SU-DHL-6 (cell line): Measurements from ENCODE around the gene GPR176.

Source experiments
- H2AFZ ChIP-seq: fragments of 200-600 bp; sonication (generic); 2 replicates; pipeline ENCODE4 v1.6.1; 2014; ENCODE audit warnings: low read depth, mild to moderate bottlenecking, moderate library complexity, mixed read lengths, antibody characterized with exemption, low read length; ENCODE audit not compliant: severe bottlenecking
- H3F3A ChIP-seq: fragments of 200-600 bp; shearing (Covaris generic); 2 replicates; pipeline ENCODE4 v1.6.0; 2016; ENCODE audit warnings: antibody characterized with exemption, mild to moderate bottlenecking; ENCODE audit not compliant: insufficient read depth
- H3K27ac ChIP-seq: fragments of 200-600 bp; sonication (generic); 2 replicates; pipeline ENCODE4 v1.5.1; 2016; ENCODE audit warnings: low read depth, mild to moderate bottlenecking, low read length, moderate library complexity, mixed read lengths
- H3K27me3 ChIP-seq: fragments of 200-600 bp; sonication (generic), shearing (Covaris generic); 2 replicates; pipeline ENCODE4 v1.6.0; 2014; ENCODE audit warnings: mild to moderate bottlenecking, low read length
- H3K36me3 ChIP-seq: fragments of 200-600 bp; sonication (generic); 2 replicates; pipeline ENCODE4 v1.6.1; 2014; ENCODE audit warnings: mild to moderate bottlenecking, low read length, mixed read lengths
- H3K4me2 ChIP-seq: fragments of 300-600, 200-600 bp; shearing (Covaris generic), sonication (generic); 2 replicates; pipeline ENCODE4 v1.6.0; 2014; ENCODE audit warnings: low read length, low read depth, mild to moderate bottlenecking; ENCODE audit not compliant: poor library complexity, severe bottlenecking
- H3K4me3 ChIP-seq: fragments of 200-600 bp; sonication (generic); 2 replicates; pipeline ENCODE4 v1.5.1; 2014; ENCODE audit warnings: antibody characterized with exemption, low read length, mild to moderate bottlenecking, mixed read lengths; ENCODE audit not compliant: insufficient read depth, poor library complexity, severe bottlenecking
- H3K79me2 ChIP-seq: fragments of 200-600 bp; sonication (generic); 2 replicates; pipeline ENCODE4 v1.6.1; 2014; ENCODE audit warnings: mild to moderate bottlenecking, low read length, moderate library complexity; ENCODE audit not compliant: insufficient read depth
- H3K9ac ChIP-seq: fragments of 200-600 bp; sonication (generic); 2 replicates; pipeline ENCODE4 v1.7.0; 2014; ENCODE audit warnings: mild to moderate bottlenecking, low read length
- H3K9me2 ChIP-seq: fragments of 200-600 bp; sonication (generic); replicated peaks from 2 replicates; pipeline ENCODE4 v1.6.1; 2014; ENCODE audit warnings: low read length; ENCODE audit not compliant: insufficient read depth
- H3K9me3 ChIP-seq: fragments of 200-600 bp; sonication (generic); 2 replicates; pipeline ENCODE4 v1.6.1; 2014; ENCODE audit warnings: low read length, mixed read lengths; ENCODE audit not compliant: insufficient read depth
- H4K20me1 ChIP-seq: fragments of 200-600 bp; sonication (generic); 2 replicates; pipeline ENCODE4 v1.6.1; 2014; ENCODE audit warnings: low read depth, mild to moderate bottlenecking, antibody characterized with exemption, low read length, moderate library complexity, mixed read lengths
- CTCF ChIP-seq: fragments of 200-600 bp; sonication (generic); IDR thresholded peaks from one replicate; pipeline ENCODE4 v1.5.1; 2017; ENCODE audit warnings: antibody characterized with exemption, mild to moderate bottlenecking, low read length, moderate library complexity; ENCODE audit not compliant: insufficient read depth, poor library complexity, severe bottlenecking
- EZH2phosphoT487 ChIP-seq: fragments of 200-600 bp; sonication (generic), shearing (Covaris generic); conservative IDR thresholded peaks from 2 replicates; pipeline ENCODE4 v1.6.1; 2018; ENCODE audit warnings: mild to moderate bottlenecking, antibody characterized with exemption, low read length, moderate library complexity, mixed read lengths

Gene GPR176

GRCh38 chr15:39864116-39864515, 56.0 kb downstream of the GPR176 start:
- no peak overlapping the region for H2AFZ ChIP-seq
- no peaks in the 10 kb centered on the region for H3K9me3 ChIP-seq
- H3K4me3 ChIP-seq: no peak overlapping the region
- no peaks in the 10 kb centered on the region for H3K9me2 ChIP-seq
- TF ChIP-seq EZH2phosphoT487 (no peak), CTCF (no peak)
- no peak overlapping the region for H3K9ac ChIP-seq
- H3K4me2 ChIP-seq: no peak overlapping the region
- no peak overlapping the region for H3K27ac ChIP-seq
- H3K27me3 ChIP-seq: no peaks in the 10 kb centered on the region
- H3K79me2 ChIP-seq: no peaks in the 10 kb centered on the region
- no peaks in the 10 kb centered on the region; the same call in 1 of the 2 replicates for H4K20me1 ChIP-seq
- H3F3A ChIP-seq: no peaks in the 10 kb centered on the region
- H3K36me3 ChIP-seq: no peaks in the 10 kb centered on the region

- Histone ChIP-seq H3K4me2 (no peak overlapping the region), H3K9ac (no peak overlapping the region), H3K4me3 (no peak overlapping the region), H4K20me1 (no peaks in the 10 kb centered on the region; the same call in 1 of the 2 replicates), H3K79me2 (no peaks in the 10 kb centered on the region), H3F3A (no peaks in the 10 kb centered on the region), H2AFZ (no peak overlapping the region), H3K9me2 (no peaks in the 10 kb centered on the region), H3K9me3 (no peaks in the 10 kb centered on the region), H3K36me3 (no peaks in the 10 kb centered on the region), H3K27ac (no peak overlapping the region), H3K27me3 (no peaks in the 10 kb centered on the region)
- TF ChIP-seq CTCF (no peak), EZH2phosphoT487 (no peak)
Observed at GRCh38 chr15:39860871-39861270, 59.2 kb downstream of the GPR176 start.

GRCh38 chr15:39860200-39860599, 59.9 kb downstream of the GPR176 start:
- TF ChIP-seq CTCF (no peak), EZH2phosphoT487 (no peak)
- Histone ChIP-seq H3K9me3 (no peaks in the 10 kb centered on the region), H3K79me2 (no peaks in the 10 kb centered on the region), H3K27me3 (no peaks in the 10 kb centered on the region), H3K9ac (no peak overlapping the region), H3F3A (no peaks in the 10 kb centered on the region), H3K4me2 (no peak overlapping the region), H3K27ac (no peak overlapping the region), H3K36me3 (no peaks in the 10 kb centered on the region), H3K9me2 (no peaks in the 10 kb centered on the region), H3K4me3 (no peak overlapping the region), H2AFZ (no peak overlapping the region), H4K20me1 (no peaks in the 10 kb centered on the region)
